ENCODE results near the gene TPSD1.
A peak's percentile ranks its signal among the peaks of the same experiment; 100 is the strongest.
"Not testable (repeated sequence)": the region's sequence is repeated elsewhere in the genome, so short reads cannot be mapped to it uniquely, and the experiment has no call there.

Gene TPSD1

DNA sequence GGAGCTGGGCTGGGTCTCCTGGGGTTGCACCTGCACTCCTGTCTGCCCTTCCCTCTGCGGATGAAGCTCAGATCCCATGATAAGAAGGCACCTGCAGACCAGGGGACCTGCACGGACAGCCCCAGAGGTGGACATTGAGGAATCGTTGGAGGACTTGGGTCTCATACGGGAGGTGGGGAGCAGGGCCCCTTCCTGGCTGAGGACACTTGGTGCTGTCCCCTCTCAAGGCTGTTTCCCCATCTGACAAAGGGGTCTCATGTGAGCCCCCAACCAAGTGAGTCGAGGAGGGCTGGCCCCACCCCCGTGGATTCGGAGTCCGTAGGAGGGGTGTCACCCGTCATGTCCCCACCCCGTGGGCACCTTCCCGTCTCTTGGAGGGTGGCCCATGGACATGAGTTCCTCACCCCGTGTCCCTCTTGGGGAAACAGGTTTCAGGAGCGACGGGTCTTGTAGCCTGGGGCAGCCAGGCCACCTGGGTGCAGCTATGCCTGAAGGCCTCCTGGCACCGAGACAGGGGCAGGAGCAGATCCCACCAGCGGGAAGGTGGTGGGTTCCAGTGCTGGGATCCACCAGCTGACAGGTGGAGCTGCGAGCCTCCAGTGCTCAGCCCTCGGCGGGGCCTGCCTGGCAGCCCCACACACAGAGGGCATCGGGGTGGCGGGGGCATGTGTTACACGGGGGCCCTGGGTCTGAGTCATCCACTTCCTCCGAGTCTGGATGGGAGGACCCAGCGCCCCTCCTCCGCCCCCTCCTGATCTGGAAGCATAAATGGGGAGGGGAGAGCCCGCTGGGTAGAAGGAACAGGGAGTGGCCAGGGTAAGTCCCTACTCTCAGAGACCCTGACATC is at the start of gene TPSD1:
TPSD1 (plus strand) TSS at position 794 of the 847 bp plus-strand sequence. CDS start 212 bp downstream, outside the sequence.
- H3K4me1 Mint-ChIP-seq; DNase-seq (ENCODE audit: low spot score in 2 of 2); ATAC-seq (replicated peaks; ENCODE audit: extremely low read depth, poor library complexity, severe bottlenecking); H3K27me3 Mint-ChIP-seq; H3K4me3 Mint-ChIP-seq; H3K27ac Mint-ChIP-seq (ENCODE audit: low read depth); H3K9me3 Mint-ChIP-seq; H3K36me3 Mint-ChIP-seq (ENCODE audit: insufficient read depth): not testable (repeated sequence)

DNA sequence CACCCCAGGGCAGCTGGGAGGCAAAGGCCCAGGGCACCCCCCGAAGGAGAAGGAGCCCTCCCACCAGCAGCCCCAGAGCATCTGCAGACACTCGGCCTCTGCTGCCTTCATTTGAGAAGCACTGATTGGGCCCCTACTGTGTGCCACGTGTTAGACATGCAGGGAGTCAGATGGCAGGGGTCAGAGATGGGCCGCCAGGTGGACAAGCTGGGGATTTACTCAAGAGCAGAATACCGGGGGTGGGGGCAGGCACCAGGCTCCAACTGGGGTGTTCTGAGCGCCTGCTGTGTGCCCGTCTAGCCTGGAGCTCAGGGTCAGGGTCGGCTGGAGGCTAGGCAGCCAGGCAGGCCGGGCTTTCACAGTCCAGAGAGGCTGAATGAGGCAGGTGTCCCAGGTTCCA is 49.5 kb upstream of the TPSD1 start:
- no peaks in the 10 kb centered on the region for H3K4me1 Mint-ChIP-seq
- H3K27ac Mint-ChIP-seq (ENCODE audit: low read depth): no peak overlapping the region
- no peaks in the 10 kb centered on the region for H3K27me3 Mint-ChIP-seq
- ATAC-seq (replicated peaks; ENCODE audit: extremely low read depth, poor library complexity, severe bottlenecking) (no peak), DNase-seq (ENCODE audit: low spot score in 2 of 2) (no peak)
- H3K36me3 Mint-ChIP-seq (ENCODE audit: insufficient read depth): no peaks in the 10 kb centered on the region
- H3K9me3 Mint-ChIP-seq: no peaks in the 10 kb centered on the region
- H3K4me3 Mint-ChIP-seq: no peak overlapping the region

DNA sequence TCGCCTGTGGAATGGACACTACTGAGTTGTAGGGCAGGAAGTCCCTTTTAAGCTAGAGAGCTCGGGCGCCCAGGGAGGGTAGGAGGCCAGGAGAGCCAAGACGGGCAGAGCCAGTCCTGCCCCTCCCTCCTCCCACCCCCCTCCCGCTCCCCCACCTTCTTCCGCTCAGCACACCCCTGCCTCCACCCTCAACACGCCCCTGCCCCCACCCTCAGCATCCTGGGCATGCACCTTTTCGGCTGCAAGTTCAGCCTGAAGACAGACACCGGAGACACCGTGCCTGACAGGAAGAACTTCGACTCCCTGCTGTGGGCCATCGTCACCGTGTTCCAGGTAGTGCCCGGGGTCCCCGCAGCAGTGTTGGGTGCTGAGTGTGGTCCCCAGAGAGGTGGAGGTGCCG is 49.1 kb upstream of the TPSD1 start:
- Mint-ChIP-seq H3K36me3 (ENCODE audit: insufficient read depth) (no peaks in the 10 kb centered on the region), H3K27ac (ENCODE audit: low read depth) (no peak overlapping the region), H3K27me3 (no peaks in the 10 kb centered on the region), H3K4me1 (no peaks in the 10 kb centered on the region), H3K4me3 (peak overlapping the region; percentile 62), H3K9me3 (no peaks in the 10 kb centered on the region)
- ATAC-seq (replicated peaks; ENCODE audit: extremely low read depth, poor library complexity, severe bottlenecking) (no peak), DNase-seq (ENCODE audit: low spot score in 2 of 2) (no peak)

DNA sequence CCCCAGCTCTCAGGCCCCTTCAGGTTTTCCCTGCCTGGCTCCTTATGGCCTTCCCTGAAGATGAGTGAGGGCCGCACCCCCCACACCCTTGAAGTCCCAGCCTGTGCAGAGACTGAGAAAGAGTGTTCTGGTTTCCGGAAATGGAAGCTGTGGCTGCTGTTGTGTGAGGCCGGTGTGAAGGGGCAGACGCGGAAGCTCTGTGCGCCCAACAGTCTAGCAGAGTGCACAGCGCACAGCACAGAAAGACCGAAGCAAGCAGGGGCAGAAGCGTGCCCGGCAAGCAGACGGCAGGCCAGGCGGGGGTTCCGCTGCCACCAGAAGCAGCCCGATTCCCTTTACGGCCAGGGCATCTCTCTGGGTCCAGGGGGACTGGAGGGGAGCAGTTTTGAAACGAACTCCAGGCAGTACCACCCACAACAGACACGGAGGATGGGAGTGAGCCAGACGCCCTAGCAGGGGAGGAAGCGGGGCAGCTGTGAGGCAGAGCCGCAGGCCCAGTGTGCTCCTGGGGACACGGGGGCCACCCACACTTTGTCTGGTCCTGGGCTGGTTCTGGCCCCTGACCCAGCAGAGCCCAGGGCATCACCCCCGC is 47.5 kb upstream of the TPSD1 start:
- no peaks in the 10 kb centered on the region for H3K4me1 Mint-ChIP-seq
- peak overlapping the region; percentile 62 for H3K4me3 Mint-ChIP-seq
- no peak for DNase-seq (ENCODE audit: low spot score in 2 of 2)
- ATAC-seq (replicated peaks; ENCODE audit: extremely low read depth, poor library complexity, severe bottlenecking): peak; percentile 40
- peak overlapping the region; percentile 38 for H3K27ac Mint-ChIP-seq (ENCODE audit: low read depth)
- no peaks in the 10 kb centered on the region for H3K9me3 Mint-ChIP-seq
- no peaks in the 10 kb centered on the region for H3K27me3 Mint-ChIP-seq
- no peaks in the 10 kb centered on the region for H3K36me3 Mint-ChIP-seq (ENCODE audit: insufficient read depth)

DNA sequence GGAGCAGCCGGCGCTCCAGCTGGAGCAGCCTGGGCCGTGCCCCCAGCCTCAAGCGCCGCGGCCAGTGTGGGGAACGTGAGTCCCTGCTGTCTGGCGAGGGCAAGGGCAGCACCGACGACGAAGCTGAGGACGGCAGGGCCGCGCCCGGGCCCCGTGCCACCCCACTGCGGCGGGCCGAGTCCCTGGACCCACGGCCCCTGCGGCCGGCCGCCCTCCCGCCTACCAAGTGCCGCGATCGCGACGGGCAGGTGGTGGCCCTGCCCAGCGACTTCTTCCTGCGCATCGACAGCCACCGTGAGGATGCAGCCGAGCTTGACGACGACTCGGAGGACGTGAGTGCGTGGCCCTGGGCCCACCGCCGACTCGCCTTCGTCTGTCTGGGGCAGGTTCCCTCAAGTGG is 46.8 kb upstream of the TPSD1 start:
- H3K4me1 Mint-ChIP-seq: no peaks in the 10 kb centered on the region

DNA sequence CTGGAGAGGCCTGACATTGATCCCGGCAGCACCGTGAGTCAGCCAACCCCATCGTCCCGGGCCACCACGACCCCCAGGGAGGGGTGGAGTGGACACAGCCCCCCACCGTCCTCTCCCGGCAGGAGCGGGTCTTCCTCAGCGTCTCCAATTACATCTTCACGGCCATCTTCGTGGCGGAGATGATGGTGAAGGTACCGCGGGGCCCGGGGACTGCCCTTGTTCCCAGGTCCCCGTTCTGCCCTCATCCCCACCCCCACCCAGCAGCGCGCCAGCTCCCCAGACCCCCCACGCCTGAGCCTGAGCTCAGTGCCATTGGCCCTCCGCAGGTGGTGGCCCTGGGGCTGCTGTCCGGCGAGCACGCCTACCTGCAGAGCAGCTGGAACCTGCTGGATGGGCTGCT is 45.4 kb upstream of the TPSD1 start:
- Mint-ChIP-seq H3K4me1 (no peaks in the 10 kb centered on the region), H3K27me3 (no peaks in the 10 kb centered on the region), H3K27ac (ENCODE audit: low read depth) (no peak overlapping the region), H3K9me3 (no peaks in the 10 kb centered on the region), H3K36me3 (ENCODE audit: insufficient read depth) (no peaks in the 10 kb centered on the region), H3K4me3 (no peak overlapping the region)
- no peak for DNase-seq (ENCODE audit: low spot score in 2 of 2)
- no peak for ATAC-seq (replicated peaks; ENCODE audit: extremely low read depth, poor library complexity, severe bottlenecking)

More for the DNA sequence above, 46.8 kb upstream of the TPSD1 start:
- Mint-ChIP-seq H3K27me3 (no peaks in the 10 kb centered on the region), H3K36me3 (ENCODE audit: insufficient read depth) (no peaks in the 10 kb centered on the region), H3K27ac (ENCODE audit: low read depth) (no peak overlapping the region), H3K9me3 (no peaks in the 10 kb centered on the region), H3K4me3 (no peak overlapping the region)
- DNase-seq (ENCODE audit: low spot score in 2 of 2) (no peak), ATAC-seq (replicated peaks; ENCODE audit: extremely low read depth, poor library complexity, severe bottlenecking) (no peak)

DNA sequence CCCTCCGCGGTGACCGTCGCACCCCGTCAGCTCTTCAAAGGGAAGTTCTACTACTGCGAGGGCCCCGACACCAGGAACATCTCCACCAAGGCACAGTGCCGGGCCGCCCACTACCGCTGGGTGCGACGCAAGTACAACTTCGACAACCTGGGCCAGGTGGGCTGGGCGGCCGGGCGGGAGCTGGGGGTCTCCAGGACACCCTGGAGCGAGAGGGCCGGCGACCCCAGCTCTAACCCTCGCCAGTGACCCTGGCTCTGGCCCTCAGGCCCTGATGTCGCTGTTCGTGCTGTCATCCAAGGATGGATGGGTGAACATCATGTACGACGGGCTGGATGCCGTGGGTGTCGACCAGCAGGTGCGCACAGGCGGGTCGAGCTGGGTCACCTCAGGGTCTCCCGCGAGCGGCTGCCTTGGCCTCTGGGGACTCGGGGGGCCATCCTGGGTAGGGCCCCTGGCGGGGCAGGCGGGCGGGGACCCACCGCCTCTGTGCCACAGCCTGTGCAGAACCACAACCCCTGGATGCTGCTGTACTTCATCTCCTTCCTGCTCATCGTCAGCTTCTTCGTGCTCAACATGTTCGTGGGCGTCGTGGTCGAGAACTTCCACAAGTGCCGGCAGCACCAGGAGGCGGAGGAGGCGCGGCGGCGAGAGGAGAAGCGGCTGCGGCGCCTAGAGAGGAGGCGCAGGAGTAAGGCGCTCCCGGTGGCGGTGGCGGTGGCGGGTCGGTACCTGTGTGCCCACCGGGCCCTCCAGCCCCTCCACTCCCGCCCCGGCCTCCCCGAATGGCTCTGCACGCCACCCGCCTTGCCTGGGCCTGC is 44.2 kb upstream of the TPSD1 start:
- ATAC-seq (replicated peaks; ENCODE audit: extremely low read depth, poor library complexity, severe bottlenecking) (no peak), DNase-seq (ENCODE audit: low spot score in 2 of 2) (no peak)
- Mint-ChIP-seq H3K9me3 (no peaks in the 10 kb centered on the region), H3K36me3 (ENCODE audit: insufficient read depth) (no peaks in the 10 kb centered on the region), H3K4me1 (no peaks in the 10 kb centered on the region), H3K27ac (ENCODE audit: low read depth) (no peak overlapping the region), H3K27me3 (no peaks in the 10 kb centered on the region), H3K4me3 (no peak overlapping the region)

DNA sequence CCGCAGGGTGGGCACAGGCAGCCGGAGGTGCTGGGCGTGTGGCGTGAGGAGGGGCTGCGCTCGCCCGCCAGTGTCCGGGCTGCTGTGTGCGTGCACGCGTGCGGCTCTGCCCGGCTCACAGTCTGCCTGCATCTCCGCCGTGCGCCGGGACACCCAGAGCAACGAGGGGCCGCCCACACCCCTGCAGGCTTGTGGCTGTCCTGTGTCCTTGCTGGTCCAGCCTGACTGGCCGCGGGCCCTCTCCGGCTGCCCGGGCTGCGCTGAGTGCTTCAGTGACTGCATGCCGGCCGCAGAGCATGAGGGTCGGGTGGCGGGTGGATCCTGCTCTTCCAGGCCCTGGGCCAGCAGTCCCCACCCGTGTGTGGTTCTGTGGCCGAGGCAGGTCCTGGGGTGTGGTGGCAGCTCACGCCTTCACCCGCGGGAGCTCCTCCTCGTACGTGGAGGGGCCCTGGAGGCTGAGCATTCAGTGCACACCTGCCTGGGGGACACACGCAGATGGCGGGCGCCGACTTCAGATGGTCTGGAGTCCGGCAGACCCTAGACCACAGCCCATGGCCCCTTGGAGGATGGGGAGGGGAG is 43.2 kb upstream of the TPSD1 start:
- no peak overlapping the region for H3K27ac Mint-ChIP-seq (ENCODE audit: low read depth)
- no peaks in the 10 kb centered on the region for H3K36me3 Mint-ChIP-seq (ENCODE audit: insufficient read depth)
- no peak overlapping the region for H3K4me3 Mint-ChIP-seq
- H3K27me3 Mint-ChIP-seq: no peaks in the 10 kb centered on the region
- DNase-seq (ENCODE audit: low spot score in 2 of 2): no peak
- no peaks in the 10 kb centered on the region for H3K4me1 Mint-ChIP-seq
- ATAC-seq (replicated peaks; ENCODE audit: extremely low read depth, poor library complexity, severe bottlenecking): no peak
- no peaks in the 10 kb centered on the region for H3K9me3 Mint-ChIP-seq

DNA sequence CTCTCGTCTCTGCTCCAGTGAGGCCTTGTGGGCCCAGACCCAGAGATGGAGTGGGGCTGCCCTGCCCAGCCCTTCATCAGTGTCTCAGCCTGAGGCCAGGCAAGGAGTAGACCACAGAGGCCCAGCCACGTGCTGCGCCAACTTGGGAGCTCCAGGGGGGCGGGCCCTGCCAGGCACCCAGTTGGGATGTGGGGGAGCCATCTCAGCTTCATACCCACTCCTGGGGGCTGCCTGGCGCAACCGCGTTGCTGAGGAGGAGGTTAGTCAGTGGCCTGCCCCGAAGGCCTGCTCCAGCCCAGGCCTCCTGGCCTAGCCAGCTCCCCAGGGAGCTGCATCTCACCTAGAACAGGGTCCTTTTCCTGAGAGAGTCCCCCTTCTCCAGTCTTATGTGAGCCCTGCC is 42.6 kb upstream of the TPSD1 start:
- Mint-ChIP-seq H3K27ac (ENCODE audit: low read depth) (no peak overlapping the region), H3K36me3 (ENCODE audit: insufficient read depth) (peaks cover 1% of the 10 kb centered on the region), H3K4me3 (no peak overlapping the region), H3K9me3 (no peaks in the 10 kb centered on the region), H3K27me3 (no peaks in the 10 kb centered on the region), H3K4me1 (no peaks in the 10 kb centered on the region)
- no peak for ATAC-seq (replicated peaks; ENCODE audit: extremely low read depth, poor library complexity, severe bottlenecking)
- DNase-seq (ENCODE audit: low spot score in 2 of 2): no peak

DNA sequence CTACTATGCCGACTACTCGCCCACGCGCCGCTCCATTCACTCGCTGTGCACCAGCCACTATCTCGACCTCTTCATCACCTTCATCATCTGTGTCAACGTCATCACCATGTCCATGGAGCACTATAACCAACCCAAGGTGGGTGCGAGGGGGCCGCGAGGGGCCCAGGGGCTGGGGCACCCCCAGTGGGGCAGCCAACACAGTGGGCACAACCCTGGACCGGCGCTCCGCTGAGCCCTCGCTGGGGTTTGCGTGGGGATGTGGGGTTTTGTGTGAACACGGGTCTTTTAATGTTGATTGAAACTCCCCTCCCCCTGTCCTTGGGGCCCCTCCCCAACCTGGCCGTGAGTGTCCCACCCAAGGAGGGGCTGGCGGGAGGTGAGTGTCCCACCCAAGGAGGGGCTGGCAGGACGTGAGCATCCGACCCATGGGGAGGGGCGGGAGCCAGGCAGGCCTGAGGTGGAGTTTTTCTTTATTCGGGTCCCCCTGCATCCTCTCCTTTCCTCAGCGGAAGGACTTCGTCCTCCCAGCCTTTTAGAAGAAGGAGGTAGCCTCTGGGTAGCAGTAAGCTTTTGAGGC is 42.0 kb upstream of the TPSD1 start:
- Mint-ChIP-seq H3K4me3 (no peak overlapping the region), H3K27me3 (no peaks in the 10 kb centered on the region), H3K36me3 (ENCODE audit: insufficient read depth) (peaks cover 3% of the 10 kb centered on the region), H3K4me1 (no peaks in the 10 kb centered on the region), H3K27ac (ENCODE audit: low read depth) (no peak overlapping the region), H3K9me3 (no peaks in the 10 kb centered on the region)
- no peak for DNase-seq (ENCODE audit: low spot score in 2 of 2)
- ATAC-seq (replicated peaks; ENCODE audit: extremely low read depth, poor library complexity, severe bottlenecking): no peak

DNA sequence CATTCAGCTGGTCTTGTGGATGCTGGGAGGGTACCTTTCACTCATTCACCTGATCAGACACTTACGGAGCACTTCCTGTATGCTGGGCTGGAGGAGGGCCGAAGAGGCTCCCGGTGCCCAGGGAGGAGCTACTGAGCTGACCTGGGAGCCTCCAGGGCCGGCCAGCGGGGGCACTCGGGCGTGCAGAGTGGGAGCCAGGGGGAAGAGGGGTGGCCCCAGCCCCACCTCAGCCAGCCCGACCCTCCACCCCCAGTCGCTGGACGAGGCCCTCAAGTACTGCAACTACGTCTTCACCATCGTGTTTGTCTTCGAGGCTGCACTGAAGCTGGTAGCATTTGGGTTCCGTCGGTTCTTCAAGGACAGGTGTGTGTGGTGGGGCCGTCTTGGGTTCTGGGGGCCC is 41.1 kb upstream of the TPSD1 start:
- Mint-ChIP-seq H3K9me3 (no peaks in the 10 kb centered on the region), H3K4me1 (no peaks in the 10 kb centered on the region), H3K27ac (ENCODE audit: low read depth) (no peak overlapping the region), H3K27me3 (no peaks in the 10 kb centered on the region), H3K36me3 (ENCODE audit: insufficient read depth) (peaks cover 3% of the 10 kb centered on the region), H3K4me3 (no peak overlapping the region)
- ATAC-seq (replicated peaks; ENCODE audit: extremely low read depth, poor library complexity, severe bottlenecking) (no peak), DNase-seq (ENCODE audit: low spot score in 2 of 2) (no peak)

DNA sequence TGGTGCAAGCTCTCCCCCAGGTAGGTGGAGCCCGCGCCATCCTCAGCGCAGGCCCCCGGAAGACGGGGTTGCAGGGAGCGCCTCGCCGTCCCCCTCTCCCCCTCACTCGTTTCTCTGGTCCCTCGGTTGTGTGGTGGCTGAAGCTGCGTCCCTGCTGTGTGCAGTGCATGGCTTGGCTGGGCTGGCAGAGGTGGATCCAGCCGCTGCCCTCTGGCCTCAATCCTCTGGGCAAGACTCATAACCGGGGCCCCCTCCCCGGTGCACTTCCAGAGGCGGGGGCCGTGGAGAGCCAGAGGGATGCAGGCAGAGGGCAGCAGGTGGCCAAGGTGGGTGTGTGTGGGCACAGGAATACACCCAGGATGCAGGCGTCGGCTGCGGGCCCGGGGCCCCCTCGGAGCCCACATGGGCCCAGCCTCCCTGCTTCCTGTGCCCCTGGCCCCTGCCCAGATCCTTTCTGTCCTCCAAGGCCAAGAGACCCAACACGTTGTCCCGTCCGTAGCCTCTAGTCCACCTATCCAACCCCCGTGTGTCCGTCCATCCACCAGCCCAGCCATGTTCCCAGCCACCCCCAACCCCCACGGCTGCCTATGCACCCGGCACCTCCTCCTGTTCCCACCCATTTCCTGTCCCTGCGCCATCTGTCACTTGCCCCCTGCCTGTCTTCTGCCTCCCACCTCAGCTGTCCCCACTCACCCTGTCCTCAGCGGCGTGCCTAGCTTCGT is 40.1 kb upstream of the TPSD1 start:
- Mint-ChIP-seq H3K27me3 (no peaks in the 10 kb centered on the region), H3K4me1 (no peaks in the 10 kb centered on the region), H3K27ac (ENCODE audit: low read depth) (no peak overlapping the region), H3K9me3 (no peaks in the 10 kb centered on the region), H3K4me3 (no peak overlapping the region), H3K36me3 (ENCODE audit: insufficient read depth) (peaks cover 3% of the 10 kb centered on the region)
- DNase-seq (ENCODE audit: low spot score in 2 of 2): no peak
- no peak for ATAC-seq (replicated peaks; ENCODE audit: extremely low read depth, poor library complexity, severe bottlenecking)

All from central memory CD8-positive, alpha-beta T cell (primary cell).